ENCODE results near the gene TRAPPC2L. TPM values are rescaled to one million over a fixed set of nuclear protein-coding genes. Genes with fewer than 3 reads are reported as not detected.

The TRAPPC2L gene
- polyA plus RNA-seq, 1 donor: 51.7 TPM

- DNase-seq: no peak
Measured at GRCh38 chr16:88910284-88911135, 53.6 kb downstream of the TRAPPC2L start.

GRCh38 chr16:88911136-88911945 is 54.4 kb downstream of the TRAPPC2L start:
- DNase-seq: no peak

GRCh38 chr16:88911946-88912310 is 55.0 kb downstream of the TRAPPC2L start:
- DNase-seq: no peak

Other genes starting within 250 kb of the TRAPPC2L start
- not detected for gene IL17C, start 218.6 kb upstream of the TRAPPC2L start, polyA plus RNA-seq (ENCODE audit: insufficient read length)
- 52.9 TPM for gene CYBA, start 206.1 kb upstream of the TRAPPC2L start, polyA plus RNA-seq (ENCODE audit: insufficient read length)
- gene MVD, start 194.0 kb upstream of the TRAPPC2L start, polyA plus RNA-seq (ENCODE audit: insufficient read length): 27.3 TPM
- gene SNAI3, start 170.6 kb upstream of the TRAPPC2L start, polyA plus RNA-seq (ENCODE audit: insufficient read length): 6.4 TPM
- 14.6 TPM for gene RNF166, start 150.7 kb upstream of the TRAPPC2L start, polyA plus RNA-seq (ENCODE audit: insufficient read length)
- 13.3 TPM for gene CTU2, start 150.6 kb upstream of the TRAPPC2L start, polyA plus RNA-seq (ENCODE audit: insufficient read length)
- gene PIEZO1, start 71.9 kb upstream of the TRAPPC2L start, polyA plus RNA-seq (ENCODE audit: insufficient read length): 71.1 TPM
- gene CDT1, start 53.3 kb upstream of the TRAPPC2L start, polyA plus RNA-seq (ENCODE audit: insufficient read length): 8.5 TPM
- gene APRT, start 45.2 kb upstream of the TRAPPC2L start, polyA plus RNA-seq (ENCODE audit: insufficient read length): 60.7 TPM
- gene GALNS, start 180 bp upstream of the TRAPPC2L start, polyA plus RNA-seq (ENCODE audit: insufficient read length): 20.1 TPM
- gene PABPN1L, start 9.5 kb downstream of the TRAPPC2L start, polyA plus RNA-seq (ENCODE audit: insufficient read length): not detected
- gene CBFA2T3, start 120.1 kb downstream of the TRAPPC2L start, polyA plus RNA-seq (ENCODE audit: insufficient read length): 23.2 TPM
- gene ACSF3, start 236.7 kb downstream of the TRAPPC2L start, polyA plus RNA-seq (ENCODE audit: insufficient read length): 17.9 TPM

Measured in hindlimb muscle (tissue), 1 donor.